ENCODE data around the gene CIB4.

- TF ChIP-seq CTCF (IDR thresholded peaks at IDR 0.05; ENCODE audit: poor library complexity) (peak; percentile 96), EZH2 (IDR thresholded peaks at IDR 0.05; ENCODE audit: borderline replicate concordance) (no peak)
Observed at GRCh38 chr2:26577442-26578112, 63.6 kb downstream of the CIB4 start.

Measured in hepatocyte (in vitro differentiated cells).